ENCODE measurements around the gene MOXD1. TPM values are rescaled to one million over a fixed set of nuclear protein-coding genes. Genes with fewer than 3 reads are reported as not detected.

MOXD1 gene
- total RNA-seq, 1 donor from 2014 or later, result 113 TPM

DNA sequence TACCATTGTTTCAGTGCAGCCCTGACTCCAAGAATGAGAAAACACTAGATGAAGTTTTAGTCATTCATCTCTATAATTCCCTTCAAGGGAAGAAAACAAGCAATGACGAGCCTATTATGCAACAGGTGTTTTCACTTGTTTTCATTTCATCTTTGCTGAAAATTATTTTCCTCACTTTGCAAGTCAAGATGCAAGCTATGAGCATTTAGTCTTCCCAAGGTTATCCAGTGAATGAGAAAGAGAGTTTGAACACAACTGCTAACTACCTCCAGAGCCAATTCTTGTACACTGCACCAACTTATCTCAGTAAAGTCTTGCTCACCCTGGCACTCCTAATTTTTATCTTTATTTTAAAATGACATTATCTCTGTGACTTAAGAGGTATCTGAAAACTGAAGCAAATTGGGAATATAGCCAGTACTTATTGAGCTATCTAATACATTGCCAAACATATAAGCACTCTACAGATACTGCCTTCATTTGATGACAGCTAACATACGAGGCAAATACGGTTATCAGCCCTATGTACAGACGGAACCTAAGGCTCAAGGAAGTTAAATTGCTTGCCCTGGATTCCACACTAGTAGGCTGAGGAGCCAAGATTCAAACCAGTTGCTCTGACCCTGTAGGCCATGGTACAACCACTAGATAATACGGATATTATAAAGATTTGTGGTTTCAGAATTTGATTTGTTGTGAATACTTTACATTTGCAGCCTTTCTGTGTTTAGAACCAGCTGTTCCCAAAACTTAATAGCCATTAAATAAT, 36.8 kb downstream of the MOXD1 start:
- H3K27me3 Mint-ChIP-seq (ENCODE audit: low read depth), result no peaks in the 10 kb centered on the region
- TF ChIP-seq, protein P1, sequence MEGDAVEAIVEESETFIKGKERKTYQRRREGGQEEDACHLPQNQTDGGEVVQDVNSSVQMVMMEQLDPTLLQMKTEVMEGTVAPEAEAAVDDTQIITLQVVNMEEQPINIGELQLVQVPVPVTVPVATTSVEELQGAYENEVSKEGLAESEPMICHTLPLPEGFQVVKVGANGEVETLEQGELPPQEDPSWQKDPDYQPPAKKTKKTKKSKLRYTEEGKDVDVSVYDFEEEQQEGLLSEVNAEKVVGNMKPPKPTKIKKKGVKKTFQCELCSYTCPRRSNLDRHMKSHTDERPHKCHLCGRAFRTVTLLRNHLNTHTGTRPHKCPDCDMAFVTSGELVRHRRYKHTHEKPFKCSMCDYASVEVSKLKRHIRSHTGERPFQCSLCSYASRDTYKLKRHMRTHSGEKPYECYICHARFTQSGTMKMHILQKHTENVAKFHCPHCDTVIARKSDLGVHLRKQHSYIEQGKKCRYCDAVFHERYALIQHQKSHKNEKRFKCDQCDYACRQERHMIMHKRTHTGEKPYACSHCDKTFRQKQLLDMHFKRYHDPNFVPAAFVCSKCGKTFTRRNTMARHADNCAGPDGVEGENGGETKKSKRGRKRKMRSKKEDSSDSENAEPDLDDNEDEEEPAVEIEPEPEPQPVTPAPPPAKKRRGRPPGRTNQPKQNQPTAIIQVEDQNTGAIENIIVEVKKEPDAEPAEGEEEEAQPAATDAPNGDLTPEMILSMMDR (IDR thresholded peaks at IDR 0.05; ENCODE audit: unreplicated experiment), result no peak

DNA sequence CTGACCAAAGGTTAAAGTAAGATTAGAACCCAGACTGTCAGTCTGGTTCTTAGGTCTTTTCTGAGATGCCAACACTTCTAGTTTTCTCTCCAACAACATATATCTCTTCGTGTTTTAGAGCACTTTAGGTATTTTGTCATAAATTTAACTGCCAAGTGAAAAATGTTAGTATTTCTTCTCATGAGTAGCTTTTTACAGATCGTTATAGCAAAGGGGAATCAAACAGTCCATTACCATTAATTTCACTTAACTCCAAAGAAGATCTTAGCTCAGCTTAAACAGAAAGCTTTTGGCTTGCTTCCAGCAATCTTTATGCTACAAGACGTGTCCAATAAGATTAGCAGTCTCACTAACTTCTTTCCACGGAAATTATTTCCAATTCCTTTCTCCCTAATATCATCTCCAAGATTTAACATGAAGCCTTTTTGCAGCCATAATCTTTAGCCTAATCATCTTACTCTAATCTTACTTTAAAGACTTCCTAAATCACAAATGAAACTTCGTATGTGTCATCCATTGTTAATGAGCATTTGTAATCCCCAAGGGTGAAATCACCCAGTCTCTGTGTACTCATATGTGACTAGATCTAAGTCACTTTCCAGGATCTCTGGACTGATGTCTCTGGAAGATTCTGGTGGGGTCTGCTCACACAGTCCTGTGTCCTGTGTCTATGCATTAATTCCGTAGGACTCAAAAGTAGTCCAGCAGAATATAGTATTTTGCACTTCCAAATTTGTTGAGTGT, 38.7 kb downstream of the MOXD1 start:
- Mint-ChIP-seq H3K4me1 (peaks cover 71% of the 10 kb centered on the region), H3K9me3 (no peaks in the 10 kb centered on the region), H3K27me3 (ENCODE audit: low read depth) (no peaks in the 10 kb centered on the region), H3K36me3 (peaks cover 3% of the 10 kb centered on the region), H3K4me3 (peak overlapping the region; percentile 7), H3K27ac (peak overlapping the region; percentile 79)
- TF ChIP-seq, protein P1 (IDR thresholded peaks at IDR 0.05; ENCODE audit: unreplicated experiment), result no peak
- no peak for DNase-seq (ENCODE audit: low spot score in 2 of 2, unreplicated experiment in 2 of 2)

More for the DNA sequence above, 36.8 kb downstream of the MOXD1 start:
- peaks cover 10% of the 10 kb centered on the region for H3K36me3 Mint-ChIP-seq
- peak overlapping the region; percentile 92 for H3K27ac Mint-ChIP-seq
- H3K4me1 Mint-ChIP-seq, result peaks cover 70% of the 10 kb centered on the region
- H3K4me3 Mint-ChIP-seq, result no peak overlapping the region
- DNase-seq (ENCODE audit: low spot score in 2 of 2, unreplicated experiment in 2 of 2), result no peak
- no peaks in the 10 kb centered on the region for H3K9me3 Mint-ChIP-seq

DNA sequence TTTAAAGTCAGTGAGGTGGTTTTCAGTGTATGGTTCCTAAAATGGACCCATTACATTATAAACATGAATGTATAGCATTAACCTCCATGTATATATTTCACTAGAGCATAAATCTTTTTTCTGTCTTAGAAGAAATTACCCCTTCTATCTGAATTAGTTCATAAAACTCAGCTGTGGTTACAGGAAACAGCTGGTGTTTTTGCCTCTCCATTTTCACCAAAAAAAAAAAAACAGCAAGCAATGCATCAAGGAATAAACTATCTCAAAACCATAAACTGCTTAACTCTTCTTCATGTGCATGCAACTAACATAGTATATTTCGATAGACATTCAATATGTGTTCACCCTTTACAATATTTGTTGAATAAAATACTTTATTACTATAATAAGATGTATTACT, 40.2 kb downstream of the MOXD1 start:
- Mint-ChIP-seq H3K27ac (peak overlapping the region; percentile 59), H3K36me3 (peaks cover 4% of the 10 kb centered on the region), H3K27me3 (ENCODE audit: low read depth) (no peaks in the 10 kb centered on the region), H3K9me3 (no peaks in the 10 kb centered on the region), H3K4me3 (no peak overlapping the region), H3K4me1 (peaks cover 69% of the 10 kb centered on the region)
- TF ChIP-seq, protein P1 (IDR thresholded peaks at IDR 0.05; ENCODE audit: unreplicated experiment), result no peak
- no peak for DNase-seq (ENCODE audit: low spot score in 2 of 2, unreplicated experiment in 2 of 2)

DNA sequence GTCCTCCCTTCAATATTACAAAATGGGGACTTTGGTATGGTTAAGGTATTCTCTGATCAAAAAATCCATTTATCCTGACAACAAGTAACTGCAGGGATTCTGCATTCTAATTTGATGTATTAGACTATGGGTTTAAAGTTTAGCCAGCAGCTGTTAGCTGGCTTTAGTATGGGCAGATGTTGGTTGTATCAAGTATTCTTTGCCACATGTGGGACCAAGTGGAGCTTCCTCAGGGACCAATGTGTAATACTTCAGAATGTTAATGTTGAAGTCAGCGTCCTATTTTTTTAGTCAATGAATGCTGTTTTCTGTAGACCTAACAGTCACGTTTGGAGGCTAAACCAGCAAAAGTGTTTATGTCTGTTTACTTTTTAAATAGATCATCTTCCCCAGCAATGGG, 41.4 kb downstream of the MOXD1 start:
- DNase-seq (ENCODE audit: low spot score in 2 of 2, unreplicated experiment in 2 of 2), result no peak
- Mint-ChIP-seq H3K4me1 (peaks cover 65% of the 10 kb centered on the region), H3K27me3 (ENCODE audit: low read depth) (no peaks in the 10 kb centered on the region), H3K36me3 (peaks cover 11% of the 10 kb centered on the region), H3K27ac (no peak overlapping the region), H3K9me3 (peaks cover 4% of the 10 kb centered on the region), H3K4me3 (no peak overlapping the region)
- TF ChIP-seq, protein P1 (IDR thresholded peaks at IDR 0.05; ENCODE audit: unreplicated experiment), result no peak

DNA sequence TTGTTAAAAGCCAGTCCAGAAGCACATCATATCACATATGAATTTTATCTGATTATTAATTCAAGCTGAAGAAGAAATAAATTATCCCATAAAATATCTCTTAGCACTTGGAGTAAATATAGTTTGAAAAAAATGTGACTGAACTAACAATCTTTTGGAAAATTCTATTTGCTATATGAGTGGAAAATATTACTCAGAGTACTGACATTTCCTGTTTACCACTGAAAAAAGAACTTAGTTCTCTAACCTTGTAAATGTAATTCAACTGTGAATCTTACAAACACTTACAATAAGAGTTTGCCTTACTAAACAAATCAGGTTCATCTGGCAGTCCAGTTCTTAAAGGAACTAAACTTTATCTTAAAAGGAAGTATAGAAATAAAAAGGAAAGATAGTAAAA, 44.2 kb downstream of the MOXD1 start:
- Mint-ChIP-seq H3K9me3 (peaks cover 28% of the 10 kb centered on the region), H3K36me3 (peaks cover 39% of the 10 kb centered on the region), H3K4me3 (no peak overlapping the region), H3K27ac (peak overlapping the region; percentile 93), H3K27me3 (ENCODE audit: low read depth) (no peaks in the 10 kb centered on the region), H3K4me1 (peaks cover 40% of the 10 kb centered on the region)
- DNase-seq (ENCODE audit: low spot score in 2 of 2, unreplicated experiment in 2 of 2), result no peak
- TF ChIP-seq, protein P1 (IDR thresholded peaks at IDR 0.05; ENCODE audit: unreplicated experiment), result no peak
